ENCODE results near the gene LANCL3. TPM values are rescaled to one million over a fixed set of nuclear protein-coding genes. Genes with fewer than 3 reads are reported as not detected.

Gene LANCL3
- total RNA-seq, 1 experiment from 2014 or later, result not detected

DNA sequence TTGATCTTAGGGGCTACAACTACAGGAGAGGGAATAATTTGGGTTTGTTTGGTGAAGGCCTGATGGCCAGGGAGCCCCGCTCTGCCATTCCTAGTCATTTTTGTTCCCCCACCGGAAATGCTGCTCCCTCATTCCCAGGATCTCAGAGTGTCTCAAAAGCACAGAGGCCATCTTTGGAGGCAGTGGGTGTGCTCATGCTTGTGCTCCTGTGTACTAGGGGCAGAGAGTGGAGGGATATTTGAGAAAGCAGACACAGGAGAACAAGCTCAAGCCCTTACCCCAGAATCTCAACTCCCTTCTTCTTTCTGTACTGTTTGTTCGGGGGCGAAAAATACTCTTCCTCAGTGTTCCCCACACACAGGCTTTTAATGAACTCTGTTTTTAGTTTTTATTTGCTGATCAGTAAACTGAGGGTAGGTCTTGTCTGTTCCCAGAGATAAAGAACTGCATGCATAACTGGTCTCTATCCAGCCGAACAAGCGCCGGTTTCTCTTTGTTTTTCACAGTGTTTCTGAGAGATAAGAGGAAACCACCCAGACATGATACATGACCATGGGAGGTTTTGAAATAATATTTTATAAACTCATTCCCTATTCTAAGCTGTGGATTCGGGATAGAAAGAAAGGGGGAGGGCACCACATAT is 81.2 kb downstream of the LANCL3 start:
- H3K9me3 ChIP-seq, result no peaks in the 10 kb centered on the region
- no peak overlapping the region for H3K4me3 ChIP-seq (ENCODE audit: low read depth, low read length)
- no peaks in the 10 kb centered on the region for H3K4me1 Mint-ChIP-seq (ENCODE audit: low read depth, unreplicated experiment)
- H3K4me3 Mint-ChIP-seq (ENCODE audit: unreplicated experiment), result no peak overlapping the region
- CTCF ChIA-PET, result no interaction called here
- no peaks in the 10 kb centered on the region for H3K36me3 Mint-ChIP-seq (ENCODE audit: insufficient read depth, unreplicated experiment)
- H3K9me3 Mint-ChIP-seq (ENCODE audit: unreplicated experiment), result no peaks in the 10 kb centered on the region
- H3K36me3 ChIP-seq (ENCODE audit: control insufficient read depth, insufficient read depth, low read length), result no peaks in the 10 kb centered on the region
- no peak for TF ChIP-seq CTCF (IDR thresholded peaks at IDR 0.05; ENCODE audit: insufficient read depth in 1 of 2, low read depth in 1 of 2, low read length in 1 of 2, severe bottlenecking in 1 of 2, unreplicated experiment in 1 of 2)
- POLR2A ChIA-PET, result no interaction called here
- H3K27me3 Mint-ChIP-seq (ENCODE audit: insufficient read depth, unreplicated experiment), result peaks cover 13% of the 10 kb centered on the region
- intact Hi-C loops (cut with micrococcal nuclease; ENCODE audit: unreplicated experiment), result no loop called here
- no peak for DNase-seq
- no peaks in the 10 kb centered on the region for H3K27me3 ChIP-seq (replicated peaks; ENCODE audit: control insufficient read depth, insufficient read depth, low read length)
- H3K4me1 ChIP-seq, result no peaks in the 10 kb centered on the region
- BruUV-seq (replicated peaks), result no TSS peak
- H3K27ac Mint-ChIP-seq (ENCODE audit: unreplicated experiment), result no peak overlapping the region

DNA sequence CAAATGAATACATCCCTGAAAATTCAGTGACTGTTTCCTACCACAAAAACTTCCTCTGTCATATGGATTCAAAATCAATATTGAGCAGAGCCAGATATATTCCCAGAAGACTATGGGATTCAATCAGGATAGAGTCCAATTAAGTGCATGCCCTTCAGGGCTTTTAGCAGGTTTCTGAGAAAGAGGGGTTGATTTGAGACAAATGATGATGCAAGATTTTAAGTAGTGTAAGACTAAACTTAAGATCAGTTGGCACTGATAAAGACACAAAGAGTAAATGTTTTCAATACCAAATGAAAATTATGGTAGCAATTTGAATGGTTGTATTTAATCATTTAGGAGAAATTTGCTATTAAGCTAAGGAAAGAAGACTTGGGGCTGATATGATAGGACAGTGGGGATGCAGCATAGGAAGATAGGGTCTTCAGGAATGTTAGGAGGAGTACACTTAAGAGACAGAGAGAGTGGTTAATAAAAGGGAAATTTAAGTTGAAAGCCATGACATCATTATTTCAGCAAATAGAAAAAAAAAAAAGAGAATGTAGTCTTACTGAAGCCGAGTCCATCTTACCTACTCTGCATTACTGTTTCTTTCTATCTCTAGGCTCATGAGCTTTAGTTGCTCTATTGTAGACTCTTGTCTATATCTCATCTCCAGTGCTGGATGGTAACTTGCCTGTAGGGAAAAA is 82.1 kb downstream of the LANCL3 start:
- Histone ChIP-seq H3K4me3 (ENCODE audit: low read depth, low read length) (no peak overlapping the region), H3K36me3 (ENCODE audit: control insufficient read depth, insufficient read depth, low read length) (no peaks in the 10 kb centered on the region), H3K4me1 (no peaks in the 10 kb centered on the region), H3K9me3 (no peaks in the 10 kb centered on the region), H3K27me3 (replicated peaks; ENCODE audit: control insufficient read depth, insufficient read depth, low read length) (no peaks in the 10 kb centered on the region)
- intact Hi-C loops (cut with micrococcal nuclease; ENCODE audit: unreplicated experiment), result no loop called here
- CTCF ChIA-PET, result no interaction called here
- Mint-ChIP-seq H3K4me1 (ENCODE audit: low read depth, unreplicated experiment) (no peaks in the 10 kb centered on the region), H3K27ac (ENCODE audit: unreplicated experiment) (no peak overlapping the region), H3K36me3 (ENCODE audit: insufficient read depth, unreplicated experiment) (no peaks in the 10 kb centered on the region), H3K4me3 (ENCODE audit: unreplicated experiment) (no peak overlapping the region), H3K9me3 (ENCODE audit: unreplicated experiment) (no peaks in the 10 kb centered on the region), H3K27me3 (ENCODE audit: insufficient read depth, unreplicated experiment) (peaks cover 13% of the 10 kb centered on the region)
- DNase-seq, result no peak
- POLR2A ChIA-PET, result no interaction called here
- BruUV-seq (replicated peaks), result no TSS peak
- TF ChIP-seq CTCF (IDR thresholded peaks at IDR 0.05; ENCODE audit: insufficient read depth in 1 of 2, low read depth in 1 of 2, low read length in 1 of 2, severe bottlenecking in 1 of 2, unreplicated experiment in 1 of 2), result no peak

- CTCF ChIA-PET, result no interaction called here
- intact Hi-C loops (cut with micrococcal nuclease; ENCODE audit: unreplicated experiment), result no loop called here
- no peaks in the 10 kb centered on the region for H3K4me1 ChIP-seq
- Mint-ChIP-seq H3K36me3 (ENCODE audit: insufficient read depth, unreplicated experiment) (no peaks in the 10 kb centered on the region), H3K4me1 (ENCODE audit: low read depth, unreplicated experiment) (no peaks in the 10 kb centered on the region), H3K27ac (ENCODE audit: unreplicated experiment) (no peak overlapping the region), H3K9me3 (ENCODE audit: unreplicated experiment) (no peaks in the 10 kb centered on the region), H3K4me3 (ENCODE audit: unreplicated experiment) (no peak overlapping the region), H3K27me3 (ENCODE audit: insufficient read depth, unreplicated experiment) (peaks cover 12% of the 10 kb centered on the region)
- TF ChIP-seq CTCF (IDR thresholded peaks at IDR 0.05; ENCODE audit: insufficient read depth in 1 of 2, low read depth in 1 of 2, low read length in 1 of 2, severe bottlenecking in 1 of 2, unreplicated experiment in 1 of 2), result no peak
- no peaks in the 10 kb centered on the region for H3K9me3 ChIP-seq
- no peak for DNase-seq
- no peaks in the 10 kb centered on the region for H3K27me3 ChIP-seq (replicated peaks; ENCODE audit: control insufficient read depth, insufficient read depth, low read length)
- no peaks in the 10 kb centered on the region for H3K36me3 ChIP-seq (ENCODE audit: control insufficient read depth, insufficient read depth, low read length)
- H3K4me3 ChIP-seq (ENCODE audit: low read depth, low read length), result no peak overlapping the region
- BruUV-seq (replicated peaks), result no TSS peak
- POLR2A ChIA-PET, result no interaction called here
Observed at GRCh38 chrX:37658343-37659030, 87.0 kb downstream of the LANCL3 start.

Data from Caco-2 (cell line).